Bladder microvascular endothelial cell (primary cell): ENCODE data around the gene BTBD6. TPM values are rescaled to one million over a fixed set of nuclear protein-coding genes. Genes with fewer than 3 reads are reported as not detected.

Experiments
- total RNA-seq: library from RNA; depleted of rRNA; stranded (reverse); fragments of >200 nt; gene quantifications from 2 replicates; pipeline ENCODE4 v1.2.3, GENCODE V29; 2014

BTBD6 gene
- total RNA-seq = 51.5 and 56.8 TPM in 2 replicates

DNA sequence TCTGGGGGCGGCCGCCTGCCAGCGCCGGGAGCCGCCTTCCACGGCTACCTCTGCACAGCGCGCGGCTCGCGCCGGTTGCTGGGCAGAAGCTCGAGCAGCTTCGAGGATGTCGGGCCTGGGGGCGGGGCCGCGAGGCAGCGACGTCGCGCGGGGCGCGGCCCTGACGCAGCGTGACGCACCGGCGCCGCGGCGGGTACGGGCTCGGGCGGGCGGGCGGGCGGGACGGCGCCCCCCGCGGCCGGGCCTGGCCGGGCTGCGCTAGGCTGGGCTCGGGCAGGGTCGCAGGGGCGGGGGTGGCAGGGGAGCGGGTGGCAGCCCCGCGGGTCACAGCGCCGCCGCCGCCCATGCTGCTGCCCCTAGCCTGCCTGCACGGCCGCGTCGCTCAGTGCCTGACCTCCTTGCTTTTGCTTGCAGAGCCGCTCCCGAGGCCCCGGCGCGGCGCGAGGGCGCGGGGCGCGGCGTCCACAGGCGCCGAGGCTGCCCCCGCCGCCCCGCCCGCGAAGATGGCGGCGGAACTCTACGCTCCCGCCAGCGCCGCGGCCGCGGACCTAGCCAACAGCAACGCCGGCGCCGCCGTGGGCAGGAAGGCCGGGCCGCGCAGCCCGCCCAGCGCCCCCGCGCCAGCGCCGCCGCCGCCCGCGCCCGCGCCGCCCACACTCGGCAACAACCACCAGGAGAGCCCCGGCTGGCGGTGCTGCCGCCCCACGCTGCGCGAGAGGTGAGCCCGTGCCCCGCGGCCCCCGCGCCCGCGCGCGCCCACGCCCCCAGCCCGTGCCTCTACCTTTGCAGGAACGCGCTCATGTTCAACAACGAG is at the start of gene BTBD6:
TSS of gene BTBD6 (plus strand) at position 166 of the 814 bp plus-strand sequence. CDS start at position 345, 179 bp downstream.

Other genes starting within 250 kb of the BTBD6 start
- 31.0 and 38.5 TPM in 2 replicates for gene CDCA4, start 227.4 kb upstream of the BTBD6 start, total RNA-seq
- under 0.01 TPM in 2 replicates for gene GPR132, start 183.1 kb upstream of the BTBD6 start, total RNA-seq
- gene JAG2, start 79.8 kb upstream of the BTBD6 start, total RNA-seq = 65.9 and 197 TPM in 2 replicates
- 61.8 and 63.4 TPM in 2 replicates for gene NUDT14, start 67.2 kb upstream of the BTBD6 start, total RNA-seq
- gene BRF1, start 52.5 kb downstream of the BTBD6 start, total RNA-seq = 31.1 and 51.7 TPM in 2 replicates
- 37.9 and 78.4 TPM in 2 replicates for gene PACS2, start 66.2 kb downstream of the BTBD6 start, total RNA-seq
- under 0.01 and 0.06 TPM in 2 replicates for gene TEX22, start 150.0 kb downstream of the BTBD6 start, total RNA-seq
- gene MTA1, start 171.3 kb downstream of the BTBD6 start, total RNA-seq = 32.5 and 62.4 TPM in 2 replicates
- gene CRIP2, start 226.3 kb downstream of the BTBD6 start, total RNA-seq = 195 and 200 TPM in 2 replicates
- 0.25 and 4.5 TPM in 2 replicates for gene CRIP1, start 238.4 kb downstream of the BTBD6 start, total RNA-seq
- gene TEDC1, start 242.7 kb downstream of the BTBD6 start, total RNA-seq = 9.9 and 18.8 TPM in 2 replicates